GM19043 (cell line): ENCODE data around the gene RNF213.

ENCODE experiments used
- ATAC-seq: cut with Tn5 transposase; IDR thresholded peaks from one replicate; pipeline ENCODE4 v1.9.1; 2021; ENCODE audit warnings: low read depth; ENCODE audit not compliant: unreplicated experiment

Gene RNF213

DNA sequence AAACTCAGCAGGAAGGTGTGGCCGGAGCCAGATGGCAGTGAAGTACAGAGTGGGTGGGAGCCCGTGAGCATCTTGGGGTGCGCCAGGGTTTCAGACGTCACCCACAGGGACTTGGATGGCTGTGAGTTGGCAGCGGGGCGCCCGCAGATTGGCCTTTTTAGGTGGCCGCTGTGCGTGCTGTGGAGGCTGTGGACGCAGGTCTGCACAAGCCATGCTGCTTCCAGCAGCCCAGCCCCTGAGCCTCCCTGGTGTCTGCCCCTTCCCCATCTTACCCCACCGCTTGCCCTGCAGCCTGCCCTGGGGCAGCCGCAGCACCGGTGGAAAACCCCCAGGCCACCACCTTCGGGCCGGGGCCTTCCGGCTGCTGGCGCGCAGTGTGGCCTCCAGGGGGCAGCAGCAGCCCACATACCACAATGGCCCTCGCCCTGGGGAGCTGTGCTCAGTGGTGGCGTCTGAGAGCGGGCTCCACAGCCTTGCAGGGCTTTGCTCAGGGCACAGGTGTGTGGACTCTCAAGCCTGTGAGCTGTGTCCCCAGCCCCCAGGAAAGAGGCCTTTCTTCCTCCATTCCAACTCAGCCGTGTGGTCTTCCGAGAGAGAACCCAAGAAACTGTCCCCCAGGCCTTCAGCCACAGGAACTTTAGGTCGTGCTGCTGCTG is 166.1 kb downstream of the RNF213 start:
- no peak for ATAC-seq

DNA sequence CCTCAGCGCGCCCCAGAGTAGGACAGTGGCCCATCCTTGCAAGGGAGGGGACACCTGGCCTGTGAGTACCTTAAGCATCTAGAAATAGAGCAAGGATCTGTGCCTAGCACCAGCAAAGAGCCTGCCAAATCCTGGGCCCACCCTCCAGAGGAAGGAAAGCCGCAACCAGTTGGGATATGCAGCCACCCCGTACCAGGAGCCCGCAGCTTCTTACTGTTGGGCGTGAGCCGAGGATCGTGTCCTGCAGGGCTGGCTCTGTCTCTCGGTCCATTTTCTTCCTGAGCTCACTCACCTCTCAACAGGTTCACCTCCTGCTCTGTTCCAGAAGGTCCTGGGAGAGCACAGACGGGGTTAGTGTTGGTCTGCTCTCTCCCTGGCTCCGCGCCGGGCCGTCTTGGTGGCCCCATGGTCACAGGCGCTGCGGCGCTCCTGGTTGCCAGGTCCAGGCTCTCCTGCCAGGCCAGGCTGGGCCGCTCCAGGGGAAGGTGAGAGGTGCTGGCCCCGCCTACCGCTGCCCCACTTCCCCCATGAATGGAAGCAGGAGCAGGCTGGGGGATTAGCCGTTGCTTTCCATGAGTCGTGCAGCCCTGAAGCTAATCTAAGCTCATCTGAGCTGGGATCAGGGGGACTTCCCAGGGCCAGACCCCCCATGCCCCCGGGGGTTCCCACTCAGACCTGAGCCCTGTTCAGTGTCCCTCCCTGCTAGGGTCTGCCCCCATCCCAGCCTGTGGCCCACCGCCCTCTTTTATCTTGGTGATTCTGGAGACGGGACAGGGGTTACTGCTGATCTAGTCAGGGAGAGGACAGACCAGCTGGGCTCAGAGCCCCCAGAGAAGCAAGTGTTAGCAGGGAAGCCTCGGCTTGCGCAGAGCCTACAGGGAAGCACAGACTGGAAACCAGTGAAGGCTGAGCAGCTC is 167.0 kb downstream of the RNF213 start:
- no peak for ATAC-seq

DNA sequence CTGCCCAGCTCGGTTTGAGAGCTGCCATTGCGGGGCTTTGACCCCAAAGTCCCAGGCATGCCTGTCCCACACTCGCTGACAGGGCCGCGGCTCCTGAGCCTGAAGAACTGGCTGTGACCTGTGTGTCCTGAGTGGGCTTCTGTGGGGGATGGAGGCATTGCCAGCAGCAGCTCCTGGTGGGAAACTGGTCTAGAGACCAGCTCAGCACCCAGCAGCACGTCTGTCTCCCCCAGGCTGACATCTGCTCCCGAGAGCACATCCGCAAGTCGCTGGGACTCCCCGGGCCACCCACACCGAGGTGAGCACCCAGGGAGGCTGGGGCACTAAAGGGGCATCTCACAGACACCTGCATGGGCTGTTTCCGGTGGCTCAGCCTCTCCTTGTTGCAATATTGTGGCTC is 167.7 kb downstream of the RNF213 start:
- ATAC-seq = no peak

DNA sequence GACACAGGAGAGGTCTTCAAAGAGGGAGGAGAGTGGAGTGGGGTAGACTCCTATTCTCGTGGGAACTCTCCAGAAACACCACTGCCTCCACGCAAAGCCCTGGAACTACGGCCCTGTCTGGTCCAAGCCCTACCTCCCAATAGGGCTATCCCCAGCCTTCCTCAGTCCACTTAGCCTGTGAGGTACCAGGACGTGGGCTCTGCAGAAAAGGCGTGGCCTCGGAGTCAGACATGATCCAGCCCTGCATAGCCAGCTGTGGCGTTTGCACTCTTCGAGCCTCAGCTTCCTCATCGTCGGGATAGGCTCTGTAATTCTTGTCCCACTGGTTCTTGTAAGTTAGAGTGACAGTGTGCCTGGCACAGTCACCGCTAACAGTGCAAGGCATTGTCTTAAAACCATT is 168.1 kb downstream of the RNF213 start:
- no peak for ATAC-seq

DNA sequence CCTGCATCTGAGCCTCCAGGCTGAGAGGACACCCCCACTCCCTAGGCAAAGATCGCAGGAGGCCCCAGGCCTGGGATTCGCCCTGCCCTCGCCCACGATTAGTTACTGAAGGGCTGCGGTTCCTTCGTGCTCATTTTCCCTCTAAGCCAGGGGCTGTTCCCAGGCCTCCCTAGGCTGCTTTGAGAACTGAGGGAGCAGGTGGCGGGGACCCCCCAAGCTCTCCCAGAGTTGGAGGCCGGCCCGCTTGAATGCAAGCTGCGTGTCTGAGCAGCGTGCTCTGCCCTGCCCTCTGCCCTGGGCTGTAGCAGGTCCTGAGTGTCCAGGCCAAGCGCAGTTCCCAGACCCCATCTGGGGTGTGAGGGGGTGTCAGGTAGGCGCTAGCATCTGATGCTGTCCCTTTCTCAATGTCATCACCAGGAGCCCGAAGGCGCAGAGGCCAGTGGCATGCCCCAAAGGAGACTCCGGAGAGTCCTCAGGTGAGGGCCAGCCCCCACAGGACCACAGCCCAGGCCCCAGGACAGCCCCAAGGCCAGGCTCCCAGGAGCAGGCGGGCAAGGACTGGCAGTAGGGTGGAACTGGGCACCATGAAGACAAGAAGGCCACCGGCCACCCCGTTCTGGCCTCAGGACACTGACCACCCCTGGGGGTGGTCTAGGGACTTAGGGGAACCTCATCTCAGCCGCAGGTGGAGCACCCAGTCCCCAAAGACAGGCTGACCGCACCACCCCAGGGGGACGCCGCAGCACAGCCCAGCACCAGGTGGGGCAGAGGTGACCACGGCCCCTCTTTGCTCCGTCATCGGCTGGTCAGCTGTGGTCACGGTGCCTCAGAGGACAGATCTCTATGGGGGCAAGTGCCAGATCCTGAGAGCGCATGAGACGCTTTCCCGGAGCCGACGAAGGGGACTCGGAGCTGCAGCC is 169.0 kb downstream of the RNF213 start:
- ATAC-seq = no peak

DNA sequence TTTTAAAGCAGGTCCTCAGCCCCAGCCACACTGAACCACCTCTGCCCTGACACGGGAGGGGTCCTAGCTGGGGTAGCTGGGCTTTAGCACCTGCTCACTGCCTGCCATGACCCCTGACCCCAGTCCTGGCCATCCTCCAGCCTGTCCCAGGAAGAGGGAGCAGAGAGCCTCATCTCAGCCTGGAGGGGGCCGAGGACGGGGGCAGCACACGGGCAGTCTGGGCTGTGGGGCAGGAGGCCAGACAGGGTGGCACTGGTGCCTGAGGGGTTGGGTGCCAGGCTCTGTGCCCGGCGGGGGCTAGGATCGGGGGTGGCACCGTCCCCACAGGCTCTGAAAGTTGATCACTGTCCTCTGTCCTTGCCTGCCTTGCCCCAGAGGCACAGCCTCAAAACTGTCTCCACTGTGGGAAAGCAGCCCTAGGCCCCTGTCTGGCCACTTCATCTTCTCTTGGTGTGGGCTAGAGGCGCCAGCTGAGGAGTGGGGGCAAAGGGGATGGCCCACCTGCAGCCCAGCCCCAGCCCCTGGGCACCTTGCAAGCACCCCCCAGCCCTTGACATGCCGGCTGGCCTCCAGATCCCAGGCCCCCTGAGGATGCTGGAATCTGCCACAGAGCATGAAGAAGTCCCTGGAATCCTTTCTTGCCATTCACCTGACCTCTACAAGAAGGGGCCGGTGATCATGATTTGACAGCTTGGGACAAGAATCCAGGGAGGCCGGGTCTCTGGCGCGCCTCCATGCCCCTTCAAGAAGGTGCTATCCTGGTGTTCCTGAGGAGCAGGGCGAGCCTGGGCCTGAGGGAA is 170.0 kb downstream of the RNF213 start:
- no peak for ATAC-seq

DNA sequence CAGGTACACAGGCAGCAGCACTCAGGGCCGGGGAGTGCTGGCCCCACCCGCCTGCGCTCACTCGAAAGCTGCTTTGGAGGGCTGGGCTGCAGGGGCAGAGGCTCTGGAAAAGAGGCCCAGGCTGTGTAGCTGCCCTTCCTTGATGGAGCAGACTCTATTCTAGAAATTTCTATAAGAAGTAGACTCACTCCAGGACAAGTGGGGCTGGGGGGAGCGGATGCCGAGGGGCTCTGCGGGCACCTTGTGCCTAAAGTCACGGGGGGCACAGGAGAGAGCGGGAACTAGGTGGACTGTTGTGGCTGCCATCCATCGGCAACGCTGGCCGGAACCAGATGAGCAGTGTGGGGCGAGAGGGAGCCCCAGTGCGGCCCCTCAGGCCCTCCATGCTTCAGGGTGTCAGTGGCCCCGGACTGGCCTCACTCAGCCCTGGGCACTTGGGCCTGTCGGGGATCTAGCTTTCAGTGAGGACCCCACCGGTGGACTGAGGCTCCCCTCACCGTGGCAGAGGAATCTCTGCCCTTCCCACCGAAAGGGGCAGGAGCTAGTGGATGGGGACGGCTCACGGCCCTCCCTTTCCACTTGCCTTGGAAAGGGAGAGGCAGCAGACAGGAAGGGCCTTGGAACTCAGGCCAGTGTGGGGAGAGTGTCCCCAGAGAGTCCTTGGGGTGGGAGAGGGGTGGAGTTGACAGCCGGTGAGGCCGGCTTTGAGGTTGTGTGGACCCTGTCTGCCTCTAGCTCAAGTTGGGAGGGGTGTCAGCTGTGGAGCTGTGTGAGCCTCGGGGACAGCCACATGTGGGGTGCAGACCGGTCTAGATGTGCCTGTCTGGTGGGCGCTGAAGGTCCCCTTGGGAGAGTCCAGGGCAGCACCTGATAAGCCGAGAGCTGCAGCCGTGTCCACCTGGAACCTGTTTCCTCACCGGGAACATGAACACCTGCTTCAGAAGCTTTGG is 170.9 kb downstream of the RNF213 start:
- ATAC-seq = no peak

DNA sequence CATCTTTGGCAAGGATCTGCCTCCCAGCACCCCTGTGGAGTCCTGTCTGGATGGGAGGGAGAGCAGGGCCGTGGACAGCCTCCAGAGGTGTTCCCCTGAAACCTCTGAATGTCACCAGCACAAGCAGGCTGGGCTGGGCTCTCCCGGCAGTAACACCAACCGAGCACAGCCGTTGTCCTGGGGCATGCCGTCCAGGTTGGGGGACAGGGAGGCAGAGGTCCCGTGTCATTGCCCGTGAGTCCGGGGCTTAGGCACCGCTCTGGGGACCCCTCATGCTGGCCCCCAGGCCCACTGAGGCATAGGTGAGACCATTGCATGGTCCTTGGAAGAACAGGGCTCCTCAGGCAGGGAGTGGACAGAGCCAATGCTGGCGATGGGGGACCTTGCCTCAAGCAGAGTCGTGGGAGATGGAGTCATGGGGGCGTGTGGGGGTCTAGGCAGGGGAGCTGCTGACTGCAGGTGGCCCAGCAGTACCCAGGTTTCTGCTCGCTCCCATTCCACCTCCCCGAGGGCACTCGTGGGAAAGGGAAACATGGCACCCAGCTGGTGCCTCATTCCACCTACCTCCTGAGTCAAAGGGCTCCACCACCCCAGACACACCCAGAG is 171.8 kb downstream of the RNF213 start:
- ATAC-seq = no peak

DNA sequence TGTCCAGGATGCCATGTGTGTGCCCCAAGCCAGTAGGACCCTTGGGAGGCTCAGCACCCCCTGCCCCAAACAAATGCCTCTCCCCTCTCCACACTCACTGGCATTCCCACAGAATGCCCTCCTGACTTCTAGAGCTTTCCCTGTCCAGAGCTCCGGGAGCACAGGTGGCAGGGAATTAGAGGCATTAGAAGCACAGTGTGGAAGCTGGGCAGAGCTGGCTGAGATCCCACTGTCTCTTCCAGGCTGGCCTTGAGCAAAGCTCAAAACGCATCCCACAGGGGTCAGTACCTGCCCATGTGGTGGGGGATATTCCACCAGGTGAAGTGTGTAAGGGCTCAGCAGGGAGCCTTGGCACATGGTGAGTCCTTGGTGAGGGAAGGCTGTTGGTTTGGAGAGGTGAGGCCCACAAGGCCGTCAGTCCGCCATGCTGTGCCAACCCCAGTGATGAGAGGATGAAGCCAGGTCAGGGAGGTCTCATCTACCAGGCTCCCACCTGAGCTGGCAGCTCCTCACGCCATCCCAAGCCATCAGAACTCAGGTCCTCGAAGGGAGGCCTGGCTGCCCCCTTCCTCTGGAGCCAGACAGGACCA is 172.4 kb downstream of the RNF213 start:
- ATAC-seq = no peak

DNA sequence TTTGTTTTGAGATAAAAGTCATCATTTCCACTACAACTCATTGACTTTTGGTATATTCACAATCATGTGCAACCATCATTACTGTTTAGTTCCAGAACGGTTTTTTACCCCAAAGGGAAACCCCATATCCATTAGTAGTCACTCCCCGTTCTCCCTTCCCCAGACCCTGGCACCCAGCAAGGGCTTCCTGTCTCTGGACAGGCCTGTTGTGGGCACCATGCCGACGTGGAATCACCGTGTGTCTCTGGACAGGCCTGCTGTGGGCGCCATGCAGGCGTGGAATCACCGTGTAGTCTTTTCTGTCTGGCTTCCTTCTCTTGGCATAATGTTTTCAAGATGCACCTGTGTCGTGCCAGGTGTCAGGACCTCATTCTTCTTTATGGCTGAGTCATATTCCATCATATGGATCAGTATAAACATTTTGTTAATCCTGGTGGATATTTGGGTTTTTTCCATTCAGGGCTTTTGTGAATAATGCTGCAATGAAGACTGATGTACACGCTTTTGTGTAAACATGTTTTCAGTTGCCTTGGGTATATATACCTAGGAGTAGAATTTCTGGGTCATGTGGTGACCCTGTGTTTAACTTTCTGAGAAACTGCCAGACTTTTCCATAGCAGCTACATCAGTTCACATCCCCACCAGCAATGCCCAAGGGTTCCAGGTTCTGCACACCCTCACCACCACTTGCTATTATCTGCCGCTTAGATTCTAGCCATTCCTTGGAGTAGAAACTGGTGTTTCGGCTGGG is 173.4 kb downstream of the RNF213 start:
- ATAC-seq = no peak

DNA sequence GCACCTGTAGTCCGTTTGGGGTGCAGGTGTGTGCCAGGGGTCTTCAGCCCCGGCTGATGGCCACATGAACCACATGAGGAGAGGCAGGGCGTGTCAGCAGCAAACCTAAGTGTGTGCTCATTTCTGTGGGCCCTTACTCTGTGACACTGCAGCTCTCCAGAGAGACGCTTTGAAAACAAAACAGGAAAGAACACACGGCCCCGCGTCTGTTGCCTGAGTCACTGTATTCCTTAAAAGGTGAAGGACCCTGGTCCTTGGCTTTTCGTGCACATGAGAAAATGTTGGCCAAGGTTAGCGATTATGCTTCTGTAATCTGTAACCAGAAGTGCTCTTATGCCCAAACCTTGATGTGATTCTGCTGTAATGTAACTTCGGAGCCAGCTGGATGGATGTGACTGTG is 176.9 kb downstream of the RNF213 start:
- no peak for ATAC-seq

DNA sequence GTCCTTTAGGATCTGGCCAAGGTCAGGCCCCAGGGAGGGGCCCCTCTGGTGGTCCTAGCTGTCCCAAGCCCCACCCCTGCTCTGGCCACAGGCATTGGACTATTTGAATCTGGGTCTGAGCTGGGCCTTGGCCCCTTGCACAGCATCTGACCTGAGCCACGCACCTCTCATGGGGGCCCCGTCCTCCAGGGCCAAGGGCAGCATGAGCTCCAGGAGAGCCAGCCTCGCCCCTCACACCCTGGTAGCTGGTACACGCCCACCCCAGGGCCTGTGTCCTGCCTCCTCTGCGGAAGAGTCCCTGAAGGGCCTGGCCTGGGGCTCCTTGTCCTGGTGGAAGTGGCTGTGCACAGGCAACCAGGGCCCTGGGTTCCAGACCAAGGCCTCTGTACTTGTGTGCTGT is 178.2 kb downstream of the RNF213 start:
- ATAC-seq = no peak

DNA sequence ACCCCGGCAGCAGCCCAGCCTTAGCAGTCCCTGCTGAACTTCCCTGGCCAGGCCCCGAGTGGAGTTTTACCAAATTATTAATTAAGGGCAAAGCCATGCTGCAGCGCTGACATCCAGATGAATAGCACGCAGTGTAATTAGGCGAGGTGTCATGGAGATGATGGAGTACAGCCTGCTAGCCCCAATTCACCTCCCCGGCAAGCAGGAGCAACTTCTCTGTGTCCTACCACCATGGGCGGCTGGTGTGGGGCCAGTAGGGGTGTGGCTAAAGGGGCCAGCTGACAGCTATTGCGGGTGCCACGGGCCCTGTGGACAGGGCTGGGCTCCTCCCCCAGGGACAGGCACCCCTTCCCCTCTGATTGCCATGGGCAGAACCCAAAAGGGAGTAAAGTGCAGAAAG is 178.8 kb downstream of the RNF213 start:
- no peak for ATAC-seq

DNA sequence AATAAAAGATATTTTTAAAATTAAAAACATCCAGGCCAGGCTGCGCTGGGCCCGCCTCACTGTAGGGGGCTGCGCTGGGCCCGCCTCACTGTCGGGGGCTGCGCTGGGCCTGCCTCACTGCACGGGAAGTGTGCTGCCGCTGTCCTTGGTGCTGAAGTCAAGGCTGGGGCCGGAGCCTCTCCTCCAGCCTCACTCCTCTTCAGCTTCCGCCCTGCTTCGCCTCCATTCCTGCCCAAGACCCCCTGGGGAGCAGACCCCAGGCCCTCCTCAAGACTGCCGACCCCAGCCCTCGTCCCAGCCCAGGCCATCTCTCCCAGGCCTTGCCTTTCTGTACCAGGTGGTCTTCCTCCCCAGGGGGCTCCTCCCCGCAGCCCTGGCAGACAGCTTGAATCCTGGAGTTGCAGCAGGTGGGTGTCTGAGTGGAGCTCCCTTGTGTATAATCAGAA is 180.5 kb downstream of the RNF213 start:
- ATAC-seq = no peak

DNA sequence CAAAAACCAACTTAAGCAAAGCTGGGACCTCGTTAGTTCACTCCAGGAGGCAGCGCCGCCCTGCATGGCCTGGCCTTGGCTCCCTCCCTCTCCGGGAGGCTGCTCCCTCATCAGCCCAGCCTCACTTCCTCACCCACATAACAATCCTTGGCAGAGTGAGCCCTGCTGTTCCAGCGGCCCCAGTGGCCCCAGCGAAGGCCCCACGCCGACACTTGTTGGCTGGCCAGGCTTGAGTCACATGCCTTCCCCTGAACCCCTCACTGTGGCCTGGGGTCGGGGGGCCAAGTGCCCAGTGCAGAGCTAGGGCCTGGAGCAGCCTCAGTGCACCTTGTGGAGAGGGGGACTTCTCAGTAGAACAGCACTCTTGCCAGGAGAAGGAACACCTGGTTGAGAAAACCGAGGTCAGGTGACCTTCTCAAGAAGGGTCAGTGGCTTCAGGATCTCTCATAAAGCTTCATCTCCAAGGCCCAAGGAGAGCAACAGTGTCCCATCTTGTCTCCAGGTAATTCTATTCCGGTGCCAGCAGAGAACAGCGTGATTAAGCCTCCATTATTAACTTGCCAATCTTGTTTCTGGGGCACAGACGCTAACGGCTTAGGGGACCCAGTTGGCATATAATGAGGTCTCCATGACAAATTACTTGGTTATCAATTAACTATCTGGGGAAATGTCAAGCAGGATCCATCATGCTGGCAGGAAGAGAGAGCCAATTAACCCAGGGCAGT is 181.1 kb downstream of the RNF213 start:
- no peak for ATAC-seq

DNA sequence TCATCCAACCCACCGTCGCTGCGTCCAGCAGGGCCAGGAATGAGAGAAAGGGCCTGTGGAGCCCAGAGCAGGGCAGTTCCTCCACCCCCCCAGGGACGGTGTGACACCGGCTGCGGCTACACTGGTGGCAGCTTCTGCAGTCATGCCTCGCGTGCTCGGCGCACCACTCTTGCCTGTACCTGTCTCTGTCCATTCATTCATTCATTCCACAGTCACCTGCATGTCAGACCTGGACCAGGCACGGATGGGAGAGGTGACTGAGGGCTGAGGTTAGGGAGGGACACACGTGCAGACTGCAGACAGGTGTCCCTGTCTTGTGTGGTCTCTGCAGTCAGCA is 181.6 kb downstream of the RNF213 start:
- ATAC-seq = no peak

DNA sequence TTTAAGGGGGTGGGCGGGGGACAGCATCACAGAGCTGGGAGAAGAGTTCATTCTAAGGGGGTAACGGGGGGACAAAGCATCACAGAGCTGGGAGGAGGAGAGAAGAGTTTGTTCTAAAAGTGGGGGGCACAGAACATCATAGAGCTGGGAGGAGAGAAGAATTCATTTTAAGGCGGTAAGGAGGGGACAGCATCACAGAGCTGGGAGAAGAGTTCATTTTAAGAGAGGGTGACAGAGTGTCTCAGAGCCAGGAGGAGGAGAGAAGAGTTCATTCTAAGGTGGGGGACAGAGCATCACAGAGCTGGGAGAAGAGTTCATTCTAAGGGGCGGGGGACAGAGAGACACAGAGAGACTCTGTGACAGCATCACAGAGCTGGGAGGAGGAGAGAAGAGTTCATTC is 182.1 kb downstream of the RNF213 start:
- no peak for ATAC-seq
